Measurements from ENCODE around the gene C7orf57.

GRCh38 chr7:48028938-48029337, 6.4 kb upstream of the C7orf57 start, which contains the start of gene SUN3:
- TF ChIP-seq TAF1 (IDR thresholded peaks at IDR 0.05; ENCODE audit: low read depth, low read length) (no peak), POLR2A (IDR thresholded peaks at IDR 0.05; ENCODE audit: low read depth, low read length) (no peak), POLR2AphosphoS5 (IDR thresholded peaks at IDR 0.05; ENCODE audit: low read depth, low read length) (no peak)

Measured in GM12891 (cell line).